ENCODE results near the gene CARD10. TPM values are rescaled to one million over a fixed set of nuclear protein-coding genes. Genes with fewer than 3 reads are reported as not detected.

CARD10 gene
- polyA plus RNA-seq, 1 donor (not counting 4 experiments of a cell fraction or from before 2014, with no cell fraction given): 32.2 TPM

- peaks cover 40% of the 10 kb centered on the region for H3K4me1 ChIP-seq (ENCODE audit: control insufficient read depth, extremely low read depth, insufficient read depth, low read length)
- H3K4me2 ChIP-seq (ENCODE audit: control insufficient read depth, extremely low read depth, insufficient read depth, low read depth, low read length): no peak overlapping the region
- TF ChIP-seq EZH2 (IDR thresholded peaks at IDR 0.05; ENCODE audit: low read length) (no peak), CTCF (optimal IDR thresholded peaks at IDR 0.05 in 1 of 3, IDR thresholded peaks at IDR 0.05 in 1 of 3, conservative IDR thresholded peaks at IDR 0.05 in 1 of 3; ENCODE audit: extremely low read depth in 1 of 3, insufficient read depth in 2 of 3, low read length in 3 of 3) (no peak)
- dilution Hi-C loops (cut with MboI; ENCODE audit: extremely low pct_ligation_motif_present, low sequenced_read_pairs): no loop called here
- FAIRE-seq (no peak), DNase-seq (ENCODE audit: low read depth, low spot score) (no peak)
- no peak overlapping the region for H2AFZ ChIP-seq (ENCODE audit: control insufficient read depth, low read length)
- peaks cover 0 to 16% of the 10 kb centered on the region in 2 experiments for H3K36me3 ChIP-seq (ENCODE audit: control insufficient read depth in 2 of 2, extremely low read depth in 1 of 2, insufficient read depth in 2 of 2, low read length in 2 of 2)
- peaks cover 6% of the 10 kb centered on the region for H3K9me1 ChIP-seq (ENCODE audit: control insufficient read depth, extremely low read depth, insufficient read depth, low read length)
- no peaks in the 10 kb centered on the region for H3K9me3 ChIP-seq (ENCODE audit: control insufficient read depth, low read depth, low read length)
- H3K4me3 ChIP-seq (ENCODE audit: control insufficient read depth in 2 of 3, extremely low read depth in 1 of 3, insufficient read depth in 2 of 3, low read depth in 1 of 3, low read length in 3 of 3): no peak overlapping the region
- H4K20me1 ChIP-seq (ENCODE audit: control insufficient read depth, extremely low read depth, insufficient read depth, low read length): peaks cover 5% of the 10 kb centered on the region
- H3K27me3 ChIP-seq (ENCODE audit: control insufficient read depth, extremely low read depth, insufficient read depth, low read length): no peaks in the 10 kb centered on the region
- H3K9ac ChIP-seq (ENCODE audit: control insufficient read depth, extremely low read depth, insufficient read depth, low read length): no peak overlapping the region
- H3K79me2 ChIP-seq (ENCODE audit: control insufficient read depth, insufficient read depth, low read length): peaks cover 25% of the 10 kb centered on the region
- no peak overlapping the region for H3K27ac ChIP-seq (ENCODE audit: control insufficient read depth, insufficient read depth, low read length)
Measured at GRCh38 chr22:37558815-37559214, 39.6 kb upstream of the CARD10 start.

GRCh38 chr22:37557321-37558001, 38.2 kb upstream of the CARD10 start:
- Histone ChIP-seq H3K36me3 (ENCODE audit: control insufficient read depth in 2 of 2, extremely low read depth in 1 of 2, insufficient read depth in 2 of 2, low read length in 2 of 2) (peaks cover 0 to 7% of the 10 kb centered on the region in 2 experiments), H2AFZ (ENCODE audit: control insufficient read depth, low read length) (no peak overlapping the region), H3K4me2 (ENCODE audit: control insufficient read depth, extremely low read depth, insufficient read depth, low read depth, low read length) (peak overlapping the region; percentile 8), H3K4me3 (ENCODE audit: control insufficient read depth in 2 of 3, extremely low read depth in 1 of 3, insufficient read depth in 2 of 3, low read depth in 1 of 3, low read length in 3 of 3) (no peak overlapping the region), H4K20me1 (ENCODE audit: control insufficient read depth, extremely low read depth, insufficient read depth, low read length) (no peaks in the 10 kb centered on the region), H3K27ac (ENCODE audit: control insufficient read depth, insufficient read depth, low read length) (no peak overlapping the region), H3K9me1 (ENCODE audit: control insufficient read depth, extremely low read depth, insufficient read depth, low read length) (no peaks in the 10 kb centered on the region), H3K4me1 (ENCODE audit: control insufficient read depth, extremely low read depth, insufficient read depth, low read length) (peaks cover 33% of the 10 kb centered on the region), H3K9me3 (ENCODE audit: control insufficient read depth, low read depth, low read length) (no peaks in the 10 kb centered on the region), H3K79me2 (ENCODE audit: control insufficient read depth, insufficient read depth, low read length) (peaks cover 18% of the 10 kb centered on the region), H3K27me3 (ENCODE audit: control insufficient read depth, extremely low read depth, insufficient read depth, low read length) (no peaks in the 10 kb centered on the region), H3K9ac (ENCODE audit: control insufficient read depth, extremely low read depth, insufficient read depth, low read length) (no peak overlapping the region)
- FAIRE-seq: peak; percentile 62
- no peak for DNase-seq (ENCODE audit: low read depth, low spot score)
- dilution Hi-C loops (cut with MboI; ENCODE audit: extremely low pct_ligation_motif_present, low sequenced_read_pairs): no loop called here
- TF ChIP-seq CTCF (optimal IDR thresholded peaks at IDR 0.05 in 1 of 3, IDR thresholded peaks at IDR 0.05 in 1 of 3, conservative IDR thresholded peaks at IDR 0.05 in 1 of 3; ENCODE audit: extremely low read depth in 1 of 3, insufficient read depth in 2 of 3, low read length in 3 of 3): no peak
- no peak for TF ChIP-seq EZH2 (IDR thresholded peaks at IDR 0.05; ENCODE audit: low read length)

Measured in keratinocyte (primary cell).